Measurements from ENCODE around the gene PACSIN2.

GRCh38 chr22:42855721-42856120 is 159.2 kb downstream of the PACSIN2 start:
- TF ChIP-seq POLR2AphosphoS5 (IDR thresholded peaks at IDR 0.05; ENCODE audit: low read depth, low read length) (no peak), REST (IDR thresholded peaks at IDR 0.05; ENCODE audit: insufficient read depth in 1 of 2, low read depth in 2 of 2, low read length in 1 of 2) (no peak), CTCF (IDR thresholded peaks at IDR 0.05) (no peak), SIN3A (IDR thresholded peaks at IDR 0.05; ENCODE audit: borderline replicate concordance, insufficient read depth, low read depth, low read length) (no peak)
